Measurements from ENCODE around the gene TMTC2. TPM values are rescaled to one million over a fixed set of nuclear protein-coding genes. Genes with fewer than 3 reads are reported as not detected.
A peak's percentile ranks its signal among the peaks of the same experiment; 100 is the strongest.

The TMTC2 gene
- total RNA-seq: 0.93 TPM

DNA sequence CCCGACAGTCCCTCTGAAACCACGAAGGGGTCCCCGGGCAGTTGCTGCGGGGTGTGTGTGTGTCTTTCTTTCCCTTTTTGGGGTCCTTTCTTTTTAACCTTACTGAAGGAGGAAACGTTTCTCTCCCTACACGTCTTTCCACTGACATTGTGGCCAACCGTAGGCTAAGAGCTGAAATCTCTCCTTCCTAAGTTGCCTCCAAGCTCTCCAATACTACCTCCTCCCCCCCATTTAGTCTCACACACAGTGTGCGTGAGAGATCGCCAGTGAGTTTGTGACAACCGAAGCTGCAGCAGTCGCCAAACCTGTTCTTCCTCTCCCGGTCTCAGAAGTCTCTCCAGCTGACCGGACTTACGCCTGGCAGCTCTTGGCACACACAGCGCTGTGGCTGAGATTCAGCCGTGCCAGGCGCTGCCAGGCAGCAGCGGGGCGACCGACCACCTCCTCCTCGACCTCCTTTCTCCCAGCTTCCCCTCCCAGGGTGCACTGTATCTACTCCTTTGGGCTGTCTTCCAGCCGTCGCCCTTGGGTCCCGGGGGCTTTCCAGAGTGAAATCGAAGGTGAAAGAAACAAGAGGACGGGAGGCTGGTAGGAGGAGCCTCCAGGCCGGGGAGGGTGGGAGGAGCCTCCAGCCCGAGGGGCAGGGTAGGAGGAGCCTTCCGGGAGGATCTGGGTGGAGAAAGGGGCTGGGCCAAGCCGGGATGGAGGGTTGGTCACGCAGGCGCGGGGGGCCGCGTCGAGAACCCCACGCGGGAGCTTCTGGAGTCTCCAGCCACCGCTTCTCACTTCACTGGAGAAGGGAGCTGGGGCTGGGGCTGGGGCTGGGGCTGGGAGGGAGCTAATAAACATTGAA, at the start of gene TMTC2:
TMTC2 (plus strand) TSS at position 739 of the 853 bp plus-strand sequence.
- ATAC-seq (peak; percentile 93), DNase-seq (ENCODE audit: low spot score) (peak; percentile 95)

DNA sequence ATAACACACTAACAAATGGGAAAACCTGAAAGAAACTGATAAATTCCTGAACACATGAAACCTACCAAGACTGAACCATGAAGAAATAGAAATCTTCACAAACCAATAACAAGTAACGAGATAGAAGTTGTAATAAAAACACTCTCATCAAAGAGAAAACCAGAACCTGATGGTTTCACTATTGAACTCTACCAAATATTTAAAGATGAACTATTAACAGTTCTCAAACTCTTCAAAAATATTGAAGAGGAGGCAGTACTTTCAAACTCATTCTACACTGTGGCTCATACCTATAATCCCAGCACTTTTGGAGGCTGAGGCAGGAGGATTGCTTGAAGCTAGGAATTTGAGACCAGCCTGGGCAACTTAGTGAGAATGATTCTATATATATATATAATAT, 48.4 kb upstream of the TMTC2 start:
- ATAC-seq: no peak
- no peak for DNase-seq (ENCODE audit: low spot score)

DNA sequence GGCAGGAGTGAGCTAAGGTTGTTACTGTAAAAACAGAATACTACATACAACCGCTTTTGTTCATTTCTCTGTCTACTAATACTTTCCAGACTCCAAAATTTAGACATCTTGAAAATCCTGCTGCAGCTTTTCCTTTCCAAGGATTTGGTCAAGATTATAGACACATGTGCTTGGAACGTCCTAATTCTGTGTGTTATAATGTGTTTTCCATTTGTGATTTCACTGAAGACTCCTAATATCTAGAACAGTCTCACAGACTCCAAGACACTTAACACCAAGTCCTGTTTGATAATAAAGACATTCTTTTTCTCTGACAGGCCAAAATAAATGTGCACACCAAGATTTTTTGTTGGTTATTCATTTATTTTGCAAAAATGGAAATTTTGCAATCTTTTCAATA, 41.8 kb upstream of the TMTC2 start:
- DNase-seq (ENCODE audit: low spot score) (no peak), ATAC-seq (no peak)

DNA sequence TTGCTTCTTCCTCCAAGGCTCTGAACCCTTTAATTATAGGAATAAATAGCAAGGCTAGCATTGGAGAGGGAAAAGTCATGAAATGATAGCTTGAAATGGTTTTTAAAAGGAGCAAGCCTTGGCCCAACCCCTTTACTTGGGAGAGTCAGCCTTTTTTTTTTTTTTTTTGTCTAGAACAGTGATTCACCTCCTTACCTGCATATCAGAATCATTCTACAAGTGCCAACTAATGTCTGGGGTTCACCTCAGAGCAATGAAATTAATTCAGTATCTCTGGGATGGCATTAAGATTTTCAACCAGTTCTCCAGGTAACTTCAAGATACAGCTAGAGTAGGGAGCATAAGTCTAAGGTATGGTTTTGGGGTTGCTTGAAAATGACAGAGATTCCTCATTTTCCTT, 41.3 kb upstream of the TMTC2 start:
- DNase-seq (ENCODE audit: low spot score): no peak
- ATAC-seq: no peak

DNA sequence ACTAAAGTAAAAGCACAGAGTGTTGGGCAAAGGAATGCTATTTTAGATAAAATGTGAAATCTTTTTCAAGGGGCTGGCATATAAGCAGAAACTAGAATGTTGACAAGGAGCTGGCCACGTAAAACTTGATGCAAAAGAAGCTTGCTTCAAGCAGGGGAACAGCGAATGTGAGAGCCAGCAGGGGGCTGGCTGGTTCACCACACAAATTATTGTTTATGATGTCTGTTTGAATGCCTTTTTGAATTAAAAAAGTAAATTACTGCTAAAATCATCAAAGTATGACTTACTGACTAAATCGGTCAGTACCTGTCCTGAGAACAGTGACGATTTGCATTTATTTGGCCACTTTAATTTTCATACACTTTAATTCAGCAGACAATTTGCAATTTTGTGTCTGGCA, 38.9 kb upstream of the TMTC2 start:
- ATAC-seq (no peak), DNase-seq (ENCODE audit: low spot score) (no peak)

DNA sequence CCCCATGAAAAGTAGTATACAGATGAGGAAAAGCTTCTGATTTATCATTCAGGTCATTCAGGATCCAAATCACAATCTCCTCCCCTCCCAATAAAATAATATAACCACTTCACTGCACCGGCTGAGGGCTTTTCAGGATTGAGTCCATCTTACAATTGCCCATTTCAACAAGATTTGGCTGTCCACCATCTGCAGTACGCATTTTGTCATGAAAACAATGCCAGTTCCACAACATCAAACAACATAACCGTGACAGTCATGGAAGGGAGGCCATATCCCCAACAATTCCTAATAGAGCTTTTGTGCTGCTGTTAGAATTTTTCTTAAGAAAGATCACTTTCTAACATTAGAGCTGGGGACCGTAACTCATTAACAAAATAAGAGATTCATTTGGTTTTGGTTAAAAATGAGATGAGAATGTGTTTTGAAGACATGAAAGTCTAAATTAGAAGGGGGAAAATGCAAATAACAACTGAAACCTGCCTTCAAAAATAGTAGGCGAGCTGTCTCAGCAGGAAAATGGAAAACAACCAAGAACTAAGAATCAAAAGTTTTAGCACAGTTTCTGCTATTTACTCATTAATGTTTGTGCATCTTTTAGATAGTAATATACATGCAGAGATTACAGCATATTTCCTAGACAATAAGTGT, 38.3 kb upstream of the TMTC2 start:
- no peak for ATAC-seq
- DNase-seq (ENCODE audit: low spot score): no peak

DNA sequence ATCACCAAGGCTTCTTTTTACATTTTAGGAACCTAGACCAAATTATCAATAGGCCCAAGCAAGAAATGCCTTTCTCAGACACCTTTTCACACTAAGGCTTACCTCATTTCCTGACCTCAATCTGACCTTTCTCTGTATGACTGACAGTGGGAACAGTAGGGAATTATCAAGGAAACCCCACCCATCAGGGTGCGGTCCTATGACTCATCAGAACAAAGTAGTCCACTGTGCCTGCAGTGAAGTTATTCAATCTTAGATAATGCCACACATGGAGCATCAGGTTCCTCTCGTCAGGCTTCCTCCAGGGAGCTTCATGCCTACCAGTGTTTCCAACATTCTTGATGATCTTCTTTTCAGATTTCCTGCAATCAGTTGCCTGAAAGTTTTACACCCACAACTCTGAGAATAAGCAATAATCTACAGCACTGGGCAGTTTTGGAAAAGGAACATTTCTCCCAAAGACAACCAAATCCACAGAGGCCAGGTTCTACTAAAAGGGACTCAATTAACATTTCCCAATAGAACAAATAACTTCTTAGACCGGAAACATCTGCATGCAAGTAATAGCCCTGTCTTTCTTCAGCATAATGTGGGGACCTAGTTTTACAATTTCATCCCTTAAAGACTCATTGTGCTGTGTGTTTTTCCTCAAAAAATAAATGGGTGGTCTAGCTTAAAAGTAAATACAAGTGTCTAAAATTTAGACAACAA, 35.9 kb upstream of the TMTC2 start:
- ATAC-seq (no peak), DNase-seq (ENCODE audit: low spot score) (no peak)

DNA sequence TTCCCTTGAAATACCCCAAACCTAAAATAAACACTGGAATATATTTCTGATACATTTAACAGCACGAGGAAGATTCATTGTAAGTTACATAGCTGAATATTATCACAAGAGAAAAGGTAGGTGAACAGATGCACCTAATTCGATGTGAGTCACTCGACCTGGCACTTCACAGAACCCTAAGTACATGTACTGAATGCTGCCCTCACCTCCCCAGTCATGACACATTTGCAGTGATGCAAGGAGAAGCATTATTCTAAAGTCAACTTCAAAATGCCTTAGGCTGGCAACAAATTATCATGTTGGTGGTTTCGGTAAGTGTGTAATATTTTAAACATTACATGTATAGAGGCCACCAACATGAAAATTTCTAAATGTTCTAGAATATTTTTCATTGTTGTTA, 35.2 kb upstream of the TMTC2 start:
- ATAC-seq: no peak
- no peak for DNase-seq (ENCODE audit: low spot score)

DNA sequence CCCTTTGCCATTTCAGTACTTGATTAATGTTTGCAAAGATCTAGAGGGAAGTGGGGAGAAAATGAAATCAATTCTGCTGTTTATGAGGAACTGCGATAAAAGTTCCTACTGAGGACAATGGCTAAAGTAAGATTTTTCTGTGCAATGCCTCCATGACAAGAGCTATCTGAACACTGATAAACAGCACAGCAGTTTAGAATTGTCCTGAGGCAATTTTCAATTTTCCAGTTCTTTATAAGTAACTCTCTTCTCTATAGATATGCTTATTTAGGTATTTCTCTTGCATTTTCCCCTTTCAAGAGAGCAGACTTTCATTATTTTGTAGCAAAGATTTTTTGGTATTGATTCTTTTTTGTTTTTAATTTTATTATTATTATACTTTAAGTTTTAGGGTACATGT, 34.6 kb upstream of the TMTC2 start:
- no peak for DNase-seq (ENCODE audit: low spot score)
- no peak for ATAC-seq

DNA sequence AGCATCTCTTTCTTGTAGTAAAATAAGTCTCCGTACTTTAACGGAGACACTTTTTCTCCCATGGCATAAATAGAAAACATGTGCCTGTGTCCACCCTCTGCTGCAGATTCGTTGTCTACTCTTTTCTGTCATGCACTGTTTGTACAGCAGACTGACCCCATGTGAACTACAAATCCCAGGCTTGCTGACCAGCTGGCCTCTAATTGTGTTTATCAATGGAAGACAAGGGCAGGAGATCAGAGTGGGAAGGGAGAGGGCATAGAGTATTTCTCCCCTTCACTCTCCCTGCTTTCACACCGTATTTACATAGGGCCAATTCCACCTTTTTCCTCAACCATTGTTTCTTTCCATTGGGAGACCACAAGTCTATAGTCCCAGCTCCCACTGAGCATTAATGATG, 31.0 kb upstream of the TMTC2 start:
- no peak for DNase-seq (ENCODE audit: low spot score)
- peak; percentile 96 for ATAC-seq

DNA sequence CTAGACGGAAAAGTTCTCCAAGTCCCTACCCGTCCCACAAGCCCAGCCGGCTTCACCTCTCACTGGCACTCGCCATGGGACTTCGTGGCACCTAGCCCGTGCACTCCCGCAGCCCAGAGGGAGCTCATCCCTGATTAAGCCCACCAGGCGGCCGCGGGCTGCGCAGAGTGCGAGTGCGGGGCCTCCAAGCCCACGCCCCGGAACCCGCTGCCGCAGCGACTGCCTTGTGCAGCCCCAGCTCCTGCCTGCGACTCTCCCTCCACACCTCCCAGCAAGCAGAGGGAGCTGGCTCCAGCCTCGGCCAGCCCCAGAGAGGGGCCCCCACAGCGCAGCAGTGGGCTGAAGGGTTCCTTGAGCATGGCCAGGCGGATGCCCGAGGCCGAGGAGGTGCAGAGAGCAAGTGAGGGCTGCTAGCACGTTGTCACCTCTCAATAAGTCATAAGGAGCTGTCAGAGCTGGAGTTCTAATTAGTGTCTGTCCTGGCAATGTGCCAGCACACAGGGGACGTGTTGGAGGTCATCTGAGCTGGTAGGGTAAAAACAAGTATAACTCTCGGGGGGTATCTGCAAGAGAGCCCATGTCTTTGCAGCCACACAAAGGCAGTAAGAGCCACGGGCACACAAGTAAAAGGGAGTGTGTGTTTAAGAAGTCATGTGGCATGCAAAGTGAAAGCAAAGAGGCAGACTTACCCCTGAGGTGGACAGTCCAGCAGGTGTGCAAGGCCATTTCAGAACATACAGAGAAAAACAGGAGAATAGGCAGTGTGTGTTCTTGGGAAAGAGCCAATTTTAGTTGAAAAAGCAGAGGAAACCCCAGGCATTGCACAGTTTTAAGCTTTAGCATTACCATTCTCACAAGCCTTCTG, 27.1 kb upstream of the TMTC2 start:
- ATAC-seq (peak; percentile 69), DNase-seq (ENCODE audit: low spot score) (no peak)

DNA sequence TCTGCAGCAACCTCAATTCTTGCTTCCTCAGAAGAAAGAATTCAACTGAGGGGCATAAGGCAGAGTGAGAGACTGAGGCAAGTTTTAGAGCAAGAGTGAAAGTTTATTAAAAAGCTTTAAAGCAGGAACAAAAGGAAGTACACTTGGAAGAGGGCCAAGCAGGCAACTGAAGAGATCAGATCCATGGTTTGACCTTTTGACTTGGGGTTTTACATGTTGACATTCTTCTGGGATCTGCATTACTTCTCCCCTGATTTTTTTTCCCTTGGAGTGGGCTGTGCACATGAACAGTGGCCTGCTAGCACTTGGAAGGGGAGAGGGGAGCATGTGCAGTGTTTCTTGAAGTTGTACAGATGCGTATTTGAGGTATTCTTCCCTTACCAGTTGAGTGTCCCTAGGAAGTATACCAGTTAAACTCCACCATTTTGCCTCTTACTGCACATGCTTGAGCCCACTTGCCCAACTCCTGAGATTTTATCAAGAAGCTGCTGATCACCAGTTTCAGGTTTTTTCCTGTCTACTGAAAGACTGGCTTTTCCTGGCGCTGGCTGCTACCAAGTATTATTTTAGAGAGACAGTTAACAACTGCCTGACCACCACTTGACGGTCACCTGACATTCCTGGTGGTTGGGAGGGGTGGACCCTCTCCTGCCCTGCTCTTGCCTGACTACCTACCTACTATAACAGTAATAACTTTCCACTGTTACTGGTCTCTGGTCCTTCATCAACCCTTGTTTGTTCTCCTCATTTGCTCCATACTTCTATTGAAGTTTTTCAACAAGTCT, 26.0 kb upstream of the TMTC2 start:
- DNase-seq (ENCODE audit: low spot score) (no peak), ATAC-seq (no peak)

DNA sequence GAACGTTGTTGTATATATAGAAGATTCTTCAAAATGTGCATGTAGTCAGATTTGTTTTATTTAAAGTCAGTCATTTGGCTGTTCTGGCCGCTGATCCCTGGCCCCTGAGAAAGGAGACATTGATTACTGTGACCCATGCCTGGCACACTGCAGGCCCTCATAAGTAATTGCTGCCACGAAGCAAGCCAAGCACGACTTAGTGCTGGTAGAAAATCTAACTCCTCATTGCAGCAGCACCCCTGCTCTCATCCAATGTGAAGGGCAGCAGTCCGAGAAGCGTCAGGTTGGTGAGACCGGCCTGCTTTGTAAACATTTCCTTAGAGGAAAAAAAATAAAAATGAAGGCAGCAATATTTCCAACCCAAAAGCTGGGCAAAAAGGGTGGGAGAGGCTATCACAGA, 22.8 kb upstream of the TMTC2 start:
- ATAC-seq: no peak
- no peak for DNase-seq (ENCODE audit: low spot score)

DNA sequence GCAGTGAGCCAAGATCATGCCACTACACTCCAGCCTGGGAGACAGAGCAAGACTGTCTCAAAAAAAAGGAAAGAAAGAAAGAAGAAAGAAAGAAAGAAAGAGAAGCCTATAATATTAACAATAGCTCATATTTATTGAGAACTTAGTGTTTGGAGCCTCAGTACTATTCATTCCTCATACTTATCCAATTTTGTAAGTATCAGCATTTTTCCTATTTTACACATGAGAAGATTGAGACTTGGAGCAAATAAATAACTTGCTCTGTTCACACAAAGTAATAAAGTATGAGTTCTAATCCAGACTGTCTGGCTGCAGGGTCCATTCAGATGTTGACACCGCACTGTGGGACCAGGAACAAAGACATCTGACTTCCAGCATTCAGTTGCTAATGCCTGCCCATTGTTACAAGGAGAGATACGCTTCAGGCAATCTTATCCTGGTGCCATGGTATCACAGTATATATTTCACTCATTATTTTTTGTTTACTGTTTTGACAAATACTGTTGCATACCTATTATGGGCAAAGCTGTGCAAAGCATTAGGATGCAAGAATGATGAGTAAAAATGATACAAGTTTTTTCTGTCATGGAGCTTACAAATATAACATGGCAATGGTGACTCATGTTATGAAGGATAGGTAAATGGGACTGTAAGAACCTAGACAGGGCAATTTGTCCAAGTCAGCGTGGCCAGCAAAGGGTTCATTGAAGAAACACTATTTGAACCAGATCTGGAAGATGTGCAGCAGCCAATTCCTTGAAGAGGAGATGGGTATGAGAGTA, 21.4 kb upstream of the TMTC2 start:
- DNase-seq (ENCODE audit: low spot score): no peak
- no peak for ATAC-seq

DNA sequence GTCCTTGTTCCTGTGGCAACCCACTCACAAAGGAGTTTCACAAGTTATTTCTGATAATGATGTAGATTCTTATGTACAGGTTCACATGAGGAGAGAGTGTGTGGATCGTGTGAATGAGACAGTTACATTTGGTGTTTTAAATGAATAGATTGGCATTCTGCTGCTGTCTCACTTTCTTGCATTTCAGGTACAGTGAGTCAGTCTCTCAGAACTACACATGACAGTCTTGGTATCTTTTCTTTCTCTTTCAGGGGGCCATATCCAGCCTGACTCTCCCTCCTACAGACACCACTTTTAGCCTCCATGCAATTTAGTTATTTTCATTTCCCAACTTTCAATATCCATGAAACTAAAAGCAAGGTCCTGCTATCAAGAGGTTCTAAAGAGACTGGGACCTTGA, 19.9 kb upstream of the TMTC2 start:
- no peak for DNase-seq (ENCODE audit: low spot score)
- no peak for ATAC-seq

DNA sequence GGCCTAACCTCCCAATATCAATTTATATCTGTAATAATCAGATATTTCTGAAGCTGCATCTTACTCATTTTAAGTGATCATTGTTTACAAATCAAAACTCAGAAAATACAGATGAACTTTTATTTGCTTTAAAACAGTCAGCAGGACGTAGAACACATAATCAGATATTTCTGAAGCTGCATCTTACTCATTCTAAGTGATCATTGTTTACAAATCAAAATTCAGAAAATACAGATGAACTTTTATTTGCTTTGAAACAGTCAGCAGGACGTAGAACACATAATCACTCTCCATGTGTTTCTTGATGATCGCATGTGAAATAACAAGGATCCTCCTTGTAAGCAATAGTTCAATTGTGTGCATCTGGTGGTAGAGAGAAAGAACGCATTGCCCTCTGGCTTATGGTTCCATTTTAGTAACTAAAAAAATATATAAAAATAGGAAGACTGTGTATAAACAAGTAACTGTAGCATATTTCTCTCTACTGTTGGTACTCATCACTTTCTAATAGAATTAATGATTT, 15.0 kb upstream of the TMTC2 start:
- no peak for DNase-seq (ENCODE audit: low spot score)
- no peak for ATAC-seq

DNA sequence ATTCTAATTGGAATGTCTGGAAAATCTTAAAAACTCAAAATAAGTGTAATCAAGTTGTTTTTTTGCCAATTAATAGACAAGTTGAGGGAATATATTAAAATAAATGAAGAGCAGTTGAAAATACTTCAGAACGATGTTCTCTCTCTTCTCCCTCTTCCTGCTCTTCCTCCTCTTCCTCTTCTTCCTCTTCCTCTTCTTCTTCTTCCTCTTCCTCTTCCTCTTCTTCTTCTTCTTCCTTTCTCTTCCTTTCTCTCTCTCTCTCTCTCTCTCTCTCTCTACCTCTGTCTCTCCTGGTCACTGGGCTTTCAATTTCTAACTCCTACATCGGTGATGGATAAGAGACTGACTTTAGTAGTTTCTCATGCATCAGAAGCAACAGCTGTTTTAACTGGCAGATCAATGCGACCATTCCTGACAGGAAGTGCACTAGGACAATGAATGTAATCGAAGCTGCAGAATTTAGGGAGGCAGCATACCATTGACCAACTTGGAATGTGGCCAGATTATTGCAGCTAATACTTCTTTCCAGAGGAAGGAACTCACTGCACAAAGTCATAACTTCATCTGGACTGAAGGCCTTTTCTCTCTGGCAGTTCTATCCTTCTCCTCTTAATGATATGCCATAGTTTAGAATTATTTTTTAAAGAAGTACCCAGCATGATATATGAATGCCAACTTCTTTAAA, 13.8 kb upstream of the TMTC2 start:
- DNase-seq (ENCODE audit: low spot score) (no peak), ATAC-seq (no peak)

DNA sequence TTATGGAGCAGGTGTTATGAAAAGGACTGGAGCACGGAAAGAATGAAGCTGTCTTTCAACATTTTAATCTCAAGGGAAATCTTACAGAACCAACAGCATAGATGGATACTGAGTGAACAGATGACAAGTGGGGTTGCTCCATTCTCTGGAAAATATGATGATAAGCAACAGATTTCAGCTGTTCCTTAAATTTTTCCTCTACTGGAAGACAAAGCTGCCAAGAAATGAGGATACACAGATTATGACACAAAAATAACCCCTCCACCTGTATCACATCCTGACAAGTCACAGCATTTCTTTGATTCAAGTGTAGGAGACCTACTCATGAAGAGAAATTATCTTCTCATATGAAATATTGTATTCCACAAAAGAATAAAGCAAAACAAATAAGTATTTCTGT, 13.0 kb upstream of the TMTC2 start:
- ATAC-seq (no peak), DNase-seq (ENCODE audit: low spot score) (no peak)

DNA sequence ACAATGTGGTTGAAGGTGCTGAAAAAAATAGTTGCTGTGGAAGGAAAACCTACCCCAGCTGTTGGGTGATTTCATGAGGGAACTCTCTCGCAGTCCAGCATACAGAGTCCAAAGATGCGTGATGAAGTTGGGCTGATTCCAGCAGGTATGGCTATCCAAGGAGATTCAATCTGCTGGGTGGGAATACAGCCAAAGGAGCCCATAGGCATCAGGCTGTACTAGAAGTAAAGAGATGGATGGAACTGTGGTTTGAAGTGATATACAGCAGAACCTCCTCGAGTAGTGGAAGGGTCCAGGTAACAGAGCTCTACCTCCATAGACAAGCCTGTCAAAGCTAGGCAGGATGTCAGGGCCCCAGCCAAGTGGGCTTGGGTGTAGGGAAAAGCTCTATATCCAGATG, 11.5 kb upstream of the TMTC2 start:
- no peak for DNase-seq (ENCODE audit: low spot score)

More for the DNA sequence above, 11.5 kb upstream of the TMTC2 start:
- no peak for ATAC-seq

Measured in left lobe of liver (tissue), 2 donors.